ENCODE results near the gene UBE2N.

The UBE2N gene

DNA sequence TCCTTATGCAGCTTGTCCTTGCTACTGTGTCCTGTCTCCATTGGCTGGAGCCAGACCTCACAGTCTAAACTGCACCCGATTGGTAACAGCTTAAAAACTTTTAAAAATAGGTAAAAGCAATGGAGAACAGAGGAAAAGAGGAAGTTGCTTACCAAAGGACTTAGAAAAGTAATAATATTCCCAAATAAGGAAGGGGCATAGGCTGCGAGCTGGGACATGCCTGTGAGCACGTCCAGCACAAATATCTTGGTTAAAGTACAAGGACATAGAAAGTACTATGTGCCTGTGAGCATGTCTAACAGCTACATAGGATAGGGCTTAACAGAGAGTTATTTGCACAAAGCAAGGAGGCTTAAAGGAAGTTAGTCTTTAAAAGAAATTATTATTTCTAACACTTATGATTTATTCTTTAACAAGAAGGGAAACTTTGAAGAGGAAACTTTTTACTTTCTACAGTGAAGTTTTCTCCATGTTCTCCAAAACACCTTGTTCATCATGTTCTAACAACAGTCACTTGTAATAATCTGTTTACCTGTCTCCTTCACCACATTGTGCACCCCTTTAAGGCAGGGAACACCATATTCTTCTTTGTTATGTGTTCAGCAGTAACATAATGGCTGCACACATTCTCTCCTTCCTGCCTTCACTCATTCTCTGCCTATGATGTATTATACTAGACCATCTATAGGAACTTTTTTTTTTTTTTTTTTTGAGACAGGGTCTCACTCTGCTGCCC, 9.8 kb upstream of the UBE2N start:
- no peak for DNase-seq
- H3K27me3 ChIP-seq (ENCODE audit: insufficient read depth, low read length, poor library complexity), result no peaks in the 10 kb centered on the region
- H2BK120ac ChIP-seq (ENCODE audit: low read depth, low read length), result no peak overlapping the region
- no CpG with 5 or more reads among the region's 3 CpGs for WGBS (ENCODE audit: extremely low coverage, insufficient coverage, low lambda C conversion rate)
- H3K36me3 ChIP-seq (ENCODE audit: control insufficient read depth, insufficient read depth, low read length), result no peaks in the 10 kb centered on the region
- H3K23ac ChIP-seq (ENCODE audit: low read length), result no peak overlapping the region
- H3K4me3 ChIP-seq (ENCODE audit: low read length), result no peak overlapping the region
- H3K18ac ChIP-seq (ENCODE audit: low read length), result no peak overlapping the region
- H3K4me1 ChIP-seq (ENCODE audit: control insufficient read depth, low read depth, low read length), result no peaks in the 10 kb centered on the region
- no peak overlapping the region for H3K9ac ChIP-seq (ENCODE audit: low read length)
- H2BK15ac ChIP-seq (replicated peaks; ENCODE audit: low read depth), result no peak overlapping the region
- no peaks in the 10 kb centered on the region for H3K79me1 ChIP-seq (ENCODE audit: low read length)
- H4K5ac ChIP-seq (ENCODE audit: low read length), result no peak overlapping the region
- no peak overlapping the region for H2AK5ac ChIP-seq (ENCODE audit: low read length)
- H3K79me2 ChIP-seq (ENCODE audit: control insufficient read depth, insufficient read depth, low read length), result no peaks in the 10 kb centered on the region
- H3K27ac ChIP-seq (ENCODE audit: low read depth, low read length), result no peak overlapping the region
- no peak overlapping the region for H3K4me2 ChIP-seq (ENCODE audit: low read length)
- H3K56ac ChIP-seq (ENCODE audit: low read length), result no peak overlapping the region
- H3K4ac ChIP-seq (ENCODE audit: low read depth, low read length), result no peak overlapping the region
- no peak overlapping the region for H4K8ac ChIP-seq (ENCODE audit: low read depth, low read length)
- no peak overlapping the region for H2BK5ac ChIP-seq (ENCODE audit: low read length)

DNA sequence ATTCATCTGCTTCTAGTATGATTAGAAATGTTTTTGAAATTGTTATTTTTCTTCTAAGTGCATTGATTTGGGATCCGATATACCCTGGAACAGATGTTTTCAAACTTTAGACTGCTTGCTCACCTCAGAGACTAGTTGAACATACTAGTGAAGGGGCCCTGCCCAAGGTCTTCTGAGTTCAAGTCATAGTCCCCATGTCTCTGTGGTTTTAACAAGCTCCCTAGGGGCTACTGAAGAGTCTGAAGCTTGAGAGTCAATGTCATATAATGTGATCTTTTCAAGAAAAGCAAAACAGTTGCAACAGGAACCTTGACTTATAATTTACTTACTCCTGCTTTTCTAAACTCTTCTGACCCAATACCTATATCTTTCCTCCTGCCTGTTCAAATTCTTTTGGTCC, 7.5 kb upstream of the UBE2N start:
- Histone ChIP-seq H3K27me3 (ENCODE audit: insufficient read depth, low read length, poor library complexity) (no peaks in the 10 kb centered on the region), H3K36me3 (ENCODE audit: control insufficient read depth, insufficient read depth, low read length) (no peaks in the 10 kb centered on the region), H3K4me3 (ENCODE audit: low read length) (no peak overlapping the region), H3K18ac (ENCODE audit: low read length) (no peak overlapping the region), H3K4me1 (ENCODE audit: control insufficient read depth, low read depth, low read length) (no peaks in the 10 kb centered on the region), H4K8ac (ENCODE audit: low read depth, low read length) (no peak overlapping the region), H2BK5ac (ENCODE audit: low read length) (no peak overlapping the region), H2AK5ac (ENCODE audit: low read length) (no peak overlapping the region), H3K79me2 (ENCODE audit: control insufficient read depth, insufficient read depth, low read length) (no peaks in the 10 kb centered on the region), H3K27ac (ENCODE audit: low read depth, low read length) (no peak overlapping the region), H3K4me2 (ENCODE audit: low read length) (no peak overlapping the region), H3K56ac (ENCODE audit: low read length) (no peak overlapping the region), H4K5ac (ENCODE audit: low read length) (no peak overlapping the region), H2BK15ac (replicated peaks; ENCODE audit: low read depth) (no peak overlapping the region), H3K4ac (ENCODE audit: low read depth, low read length) (no peak overlapping the region), H3K9ac (ENCODE audit: low read length) (no peak overlapping the region), H2BK120ac (ENCODE audit: low read depth, low read length) (no peak overlapping the region), H3K23ac (ENCODE audit: low read length) (no peak overlapping the region), H3K79me1 (ENCODE audit: low read length) (no peaks in the 10 kb centered on the region)
- DNase-seq, result no peak
- WGBS (ENCODE audit: extremely low coverage, insufficient coverage, low lambda C conversion rate), result no CpG with 5 or more reads among the region's 1 CpG

DNA sequence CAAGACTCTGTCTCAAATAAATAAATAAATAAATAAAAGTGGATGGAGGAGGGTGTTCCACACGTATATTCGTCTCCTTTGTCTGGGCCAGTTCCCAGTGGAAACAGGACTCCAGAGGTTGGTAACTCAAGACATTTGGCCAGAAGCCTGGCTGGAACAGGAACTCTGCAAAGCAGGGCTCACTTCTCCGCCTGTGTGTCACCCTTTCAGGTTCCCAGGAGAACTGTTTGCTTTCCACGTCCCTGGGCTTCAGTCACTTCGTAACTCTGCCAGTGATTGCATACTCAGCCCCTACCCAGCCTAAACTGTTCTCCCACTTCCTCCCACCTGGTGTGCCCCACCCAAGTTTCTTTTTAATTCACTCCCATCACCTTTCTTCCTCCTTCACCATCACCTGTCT, 7.0 kb upstream of the UBE2N start:
- no peak overlapping the region for H3K9ac ChIP-seq (ENCODE audit: low read length)
- H2BK120ac ChIP-seq (ENCODE audit: low read depth, low read length), result no peak overlapping the region
- no peak overlapping the region for H3K18ac ChIP-seq (ENCODE audit: low read length)
- no peaks in the 10 kb centered on the region for H3K27me3 ChIP-seq (ENCODE audit: insufficient read depth, low read length, poor library complexity)
- DNase-seq, result no peak
- no peaks in the 10 kb centered on the region for H3K4me1 ChIP-seq (ENCODE audit: control insufficient read depth, low read depth, low read length)
- H3K23ac ChIP-seq (ENCODE audit: low read length), result no peak overlapping the region
- no peak overlapping the region for H4K8ac ChIP-seq (ENCODE audit: low read depth, low read length)
- H3K36me3 ChIP-seq (ENCODE audit: control insufficient read depth, insufficient read depth, low read length), result no peaks in the 10 kb centered on the region
- H3K79me2 ChIP-seq (ENCODE audit: control insufficient read depth, insufficient read depth, low read length), result no peaks in the 10 kb centered on the region
- H3K56ac ChIP-seq (ENCODE audit: low read length), result no peak overlapping the region
- H3K4ac ChIP-seq (ENCODE audit: low read depth, low read length), result no peak overlapping the region
- H2BK5ac ChIP-seq (ENCODE audit: low read length), result no peak overlapping the region
- H2BK15ac ChIP-seq (replicated peaks; ENCODE audit: low read depth), result no peak overlapping the region
- no peaks in the 10 kb centered on the region for H3K79me1 ChIP-seq (ENCODE audit: low read length)
- H3K4me3 ChIP-seq (ENCODE audit: low read length), result no peak overlapping the region
- no peak overlapping the region for H3K4me2 ChIP-seq (ENCODE audit: low read length)
- H4K5ac ChIP-seq (ENCODE audit: low read length), result no peak overlapping the region
- no CpG with 5 or more reads among the region's 5 CpGs for WGBS (ENCODE audit: extremely low coverage, insufficient coverage, low lambda C conversion rate)
- H3K27ac ChIP-seq (ENCODE audit: low read depth, low read length), result no peak overlapping the region
- H2AK5ac ChIP-seq (ENCODE audit: low read length), result no peak overlapping the region

DNA sequence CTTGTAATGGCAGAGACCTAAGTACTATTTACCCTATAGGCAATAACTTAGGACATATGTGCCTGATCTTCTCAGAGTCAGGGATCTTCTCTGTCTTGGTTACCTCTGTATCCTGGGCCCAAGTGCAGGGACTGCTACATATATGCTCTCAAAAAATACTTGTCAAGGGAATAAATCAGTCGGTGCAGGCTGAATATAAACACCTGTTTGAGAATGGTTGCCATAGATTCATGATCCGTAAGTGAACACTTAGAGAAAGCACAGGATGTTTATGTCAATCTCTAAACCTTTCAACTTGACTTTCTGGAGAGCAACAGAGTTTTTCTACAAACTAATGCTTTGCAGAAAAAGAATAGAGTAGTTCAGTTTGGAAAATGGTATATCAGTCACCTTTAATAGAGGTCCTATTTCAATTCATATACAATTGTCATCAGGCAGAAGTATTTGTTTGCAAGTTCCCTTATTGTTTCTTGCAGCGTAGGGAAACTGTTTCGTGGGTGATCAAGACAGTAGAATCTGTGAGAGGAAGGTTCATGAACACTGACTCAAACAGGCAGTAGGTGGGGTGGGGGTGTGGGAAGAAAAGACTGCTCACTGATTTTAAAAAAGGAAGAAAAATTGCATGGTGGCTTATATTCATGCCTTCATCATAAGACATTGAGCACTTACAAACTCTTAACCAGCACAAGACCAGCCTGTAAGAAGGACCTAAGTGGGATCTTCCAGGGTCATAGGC, 6.0 kb upstream of the UBE2N start:
- no peak overlapping the region for H3K4me3 ChIP-seq (ENCODE audit: low read length)
- H3K79me1 ChIP-seq (ENCODE audit: low read length), result no peaks in the 10 kb centered on the region
- peaks cover 4% of the 10 kb centered on the region for H3K4me1 ChIP-seq (ENCODE audit: control insufficient read depth, low read depth, low read length)
- H2BK5ac ChIP-seq (ENCODE audit: low read length), result no peak overlapping the region
- H4K8ac ChIP-seq (ENCODE audit: low read depth, low read length), result no peak overlapping the region
- H2AK5ac ChIP-seq (ENCODE audit: low read length), result no peak overlapping the region
- H3K79me2 ChIP-seq (ENCODE audit: control insufficient read depth, insufficient read depth, low read length), result no peaks in the 10 kb centered on the region
- H3K9ac ChIP-seq (ENCODE audit: low read length), result no peak overlapping the region
- no peak overlapping the region for H3K23ac ChIP-seq (ENCODE audit: low read length)
- no peak overlapping the region for H3K18ac ChIP-seq (ENCODE audit: low read length)
- H3K4ac ChIP-seq (ENCODE audit: low read depth, low read length), result no peak overlapping the region
- H3K36me3 ChIP-seq (ENCODE audit: control insufficient read depth, insufficient read depth, low read length), result no peaks in the 10 kb centered on the region
- H2BK120ac ChIP-seq (ENCODE audit: low read depth, low read length), result no peak overlapping the region
- no peak for DNase-seq
- no peak overlapping the region for H3K56ac ChIP-seq (ENCODE audit: low read length)
- no peak overlapping the region for H3K4me2 ChIP-seq (ENCODE audit: low read length)
- no peak overlapping the region for H2BK15ac ChIP-seq (replicated peaks; ENCODE audit: low read depth)
- no peak overlapping the region for H3K27ac ChIP-seq (ENCODE audit: low read depth, low read length)
- H4K5ac ChIP-seq (ENCODE audit: low read length), result no peak overlapping the region
- WGBS (ENCODE audit: extremely low coverage, insufficient coverage, low lambda C conversion rate), result no CpG with 5 or more reads among the region's 4 CpGs
- no peaks in the 10 kb centered on the region for H3K27me3 ChIP-seq (ENCODE audit: insufficient read depth, low read length, poor library complexity)

DNA sequence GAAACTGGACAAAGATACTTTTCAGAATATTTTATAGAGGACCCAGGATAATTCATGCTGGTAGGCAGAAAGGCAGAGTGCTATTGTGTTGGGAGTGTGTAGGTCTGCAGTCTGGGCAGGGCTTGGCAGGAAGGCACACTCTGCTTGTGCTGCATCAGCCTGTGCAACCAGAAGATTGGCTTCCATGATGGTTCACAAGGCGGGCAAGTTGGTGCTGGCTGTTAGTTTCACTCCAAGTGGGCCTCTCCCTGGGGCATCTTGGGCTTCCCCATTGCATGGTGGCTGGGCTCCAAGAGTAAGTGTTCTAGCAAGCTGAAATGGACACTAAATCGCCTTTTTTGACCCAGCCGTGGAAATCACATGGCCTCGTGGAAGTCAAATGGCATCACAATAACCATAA, 1.8 kb upstream of the UBE2N start:
- Histone ChIP-seq H2BK15ac (replicated peaks; ENCODE audit: low read depth) (no peak overlapping the region), H4K8ac (ENCODE audit: low read depth, low read length) (no peak overlapping the region), H3K9ac (ENCODE audit: low read length) (no peak overlapping the region), H3K27ac (ENCODE audit: low read depth, low read length) (no peak overlapping the region), H3K4me3 (ENCODE audit: low read length) (no peak overlapping the region), H4K5ac (ENCODE audit: low read length) (no peak overlapping the region), H2BK120ac (ENCODE audit: low read depth, low read length) (no peak overlapping the region), H2BK5ac (ENCODE audit: low read length) (no peak overlapping the region), H3K4me1 (ENCODE audit: control insufficient read depth, low read depth, low read length) (peaks cover 8% of the 10 kb centered on the region), H2AK5ac (ENCODE audit: low read length) (no peak overlapping the region), H3K23ac (ENCODE audit: low read length) (no peak overlapping the region), H3K79me2 (ENCODE audit: control insufficient read depth, insufficient read depth, low read length) (peaks cover 29% of the 10 kb centered on the region), H3K4me2 (ENCODE audit: low read length) (no peak overlapping the region), H3K27me3 (ENCODE audit: insufficient read depth, low read length, poor library complexity) (no peaks in the 10 kb centered on the region), H3K18ac (ENCODE audit: low read length) (no peak overlapping the region), H3K36me3 (ENCODE audit: control insufficient read depth, insufficient read depth, low read length) (no peaks in the 10 kb centered on the region), H3K4ac (ENCODE audit: low read depth, low read length) (no peak overlapping the region), H3K79me1 (ENCODE audit: low read length) (peaks cover 2% of the 10 kb centered on the region), H3K56ac (ENCODE audit: low read length) (no peak overlapping the region)
- no peak for DNase-seq
- no CpG with 5 or more reads among the region's 4 CpGs for WGBS (ENCODE audit: extremely low coverage, insufficient coverage, low lambda C conversion rate)

All from mesendoderm (in vitro differentiated cells).